Measurements from ENCODE around the gene RRP1B.

GRCh38 chr21:43690346-43690745 is 31.0 kb downstream of the RRP1B start:
- TF ChIP-seq, protein P1, sequence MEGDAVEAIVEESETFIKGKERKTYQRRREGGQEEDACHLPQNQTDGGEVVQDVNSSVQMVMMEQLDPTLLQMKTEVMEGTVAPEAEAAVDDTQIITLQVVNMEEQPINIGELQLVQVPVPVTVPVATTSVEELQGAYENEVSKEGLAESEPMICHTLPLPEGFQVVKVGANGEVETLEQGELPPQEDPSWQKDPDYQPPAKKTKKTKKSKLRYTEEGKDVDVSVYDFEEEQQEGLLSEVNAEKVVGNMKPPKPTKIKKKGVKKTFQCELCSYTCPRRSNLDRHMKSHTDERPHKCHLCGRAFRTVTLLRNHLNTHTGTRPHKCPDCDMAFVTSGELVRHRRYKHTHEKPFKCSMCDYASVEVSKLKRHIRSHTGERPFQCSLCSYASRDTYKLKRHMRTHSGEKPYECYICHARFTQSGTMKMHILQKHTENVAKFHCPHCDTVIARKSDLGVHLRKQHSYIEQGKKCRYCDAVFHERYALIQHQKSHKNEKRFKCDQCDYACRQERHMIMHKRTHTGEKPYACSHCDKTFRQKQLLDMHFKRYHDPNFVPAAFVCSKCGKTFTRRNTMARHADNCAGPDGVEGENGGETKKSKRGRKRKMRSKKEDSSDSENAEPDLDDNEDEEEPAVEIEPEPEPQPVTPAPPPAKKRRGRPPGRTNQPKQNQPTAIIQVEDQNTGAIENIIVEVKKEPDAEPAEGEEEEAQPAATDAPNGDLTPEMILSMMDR (IDR thresholded peaks at IDR 0.05; ENCODE audit: borderline replicate concordance, extremely low read depth, low read length, poor library complexity, severe bottlenecking) = no peak
- no peak for TF ChIP-seq EZH2 (IDR thresholded peaks at IDR 0.05; ENCODE audit: borderline replicate concordance, low read depth, low read length, severe bottlenecking)
